WTC11 (cell line): ENCODE data around the gene PRKN.

ENCODE experiments used
- CREB1 ChIP-seq: sonication (generic); formaldehyde crosslinking; IDR thresholded peaks from 2 replicates; pipeline ENCODE4 v1.8.0; 2023; ENCODE audit warnings: mild to moderate bottlenecking, missing genetic modification reagents
- NR2C2 ChIP-seq: sonication (generic); formaldehyde crosslinking; IDR thresholded peaks from 2 replicates; pipeline ENCODE4 v1.8.0; 2022; ENCODE audit warnings: mild to moderate bottlenecking, missing genetic modification reagents
- TEAD4 ChIP-seq: sonication (generic); formaldehyde crosslinking; IDR thresholded peaks from 2 replicates; pipeline ENCODE4 v1.8.0; 2022; ENCODE audit warnings: mild to moderate bottlenecking, missing genetic modification reagents
- TF ChIP-seq, protein P1 (sequence below): fragments of 200-600 bp; IDR thresholded peaks from 2 replicates; pipeline ENCODE4 v1.8.0; 2022; ENCODE audit warnings: antibody characterized with exemption
- TF ChIP-seq, protein P2 (sequence below): sonication (generic); formaldehyde crosslinking; IDR thresholded peaks from 2 replicates; pipeline ENCODE4 v1.8.0; 2022; ENCODE audit warnings: missing genetic modification reagents

DNA sequence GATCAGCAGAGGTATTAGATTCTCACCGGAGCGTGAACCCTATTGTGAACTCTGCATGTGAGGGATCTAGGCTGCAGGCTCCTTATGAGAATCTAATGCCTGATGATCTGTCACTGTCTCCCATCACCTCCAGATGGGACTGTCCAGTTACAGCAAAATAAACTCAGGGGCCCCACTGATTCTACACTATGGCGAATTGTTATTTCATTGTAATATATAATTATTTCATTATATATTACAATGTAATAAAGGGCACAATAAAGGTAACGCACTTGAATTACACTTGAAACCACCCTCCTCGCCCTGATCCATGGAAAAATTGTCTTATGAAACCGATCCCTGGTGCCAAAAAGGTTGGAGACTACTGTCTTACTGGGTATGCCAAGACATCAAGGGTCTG is 18.6 kb downstream of the PRKN start:
- no peak for TF ChIP-seq CREB1 (CRISPR knock-in tag)
- no peak for TF ChIP-seq NR2C2 (CRISPR knock-in tag)
- TF ChIP-seq, protein P1, sequence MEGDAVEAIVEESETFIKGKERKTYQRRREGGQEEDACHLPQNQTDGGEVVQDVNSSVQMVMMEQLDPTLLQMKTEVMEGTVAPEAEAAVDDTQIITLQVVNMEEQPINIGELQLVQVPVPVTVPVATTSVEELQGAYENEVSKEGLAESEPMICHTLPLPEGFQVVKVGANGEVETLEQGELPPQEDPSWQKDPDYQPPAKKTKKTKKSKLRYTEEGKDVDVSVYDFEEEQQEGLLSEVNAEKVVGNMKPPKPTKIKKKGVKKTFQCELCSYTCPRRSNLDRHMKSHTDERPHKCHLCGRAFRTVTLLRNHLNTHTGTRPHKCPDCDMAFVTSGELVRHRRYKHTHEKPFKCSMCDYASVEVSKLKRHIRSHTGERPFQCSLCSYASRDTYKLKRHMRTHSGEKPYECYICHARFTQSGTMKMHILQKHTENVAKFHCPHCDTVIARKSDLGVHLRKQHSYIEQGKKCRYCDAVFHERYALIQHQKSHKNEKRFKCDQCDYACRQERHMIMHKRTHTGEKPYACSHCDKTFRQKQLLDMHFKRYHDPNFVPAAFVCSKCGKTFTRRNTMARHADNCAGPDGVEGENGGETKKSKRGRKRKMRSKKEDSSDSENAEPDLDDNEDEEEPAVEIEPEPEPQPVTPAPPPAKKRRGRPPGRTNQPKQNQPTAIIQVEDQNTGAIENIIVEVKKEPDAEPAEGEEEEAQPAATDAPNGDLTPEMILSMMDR, result no peak
- TF ChIP-seq, protein P2, sequence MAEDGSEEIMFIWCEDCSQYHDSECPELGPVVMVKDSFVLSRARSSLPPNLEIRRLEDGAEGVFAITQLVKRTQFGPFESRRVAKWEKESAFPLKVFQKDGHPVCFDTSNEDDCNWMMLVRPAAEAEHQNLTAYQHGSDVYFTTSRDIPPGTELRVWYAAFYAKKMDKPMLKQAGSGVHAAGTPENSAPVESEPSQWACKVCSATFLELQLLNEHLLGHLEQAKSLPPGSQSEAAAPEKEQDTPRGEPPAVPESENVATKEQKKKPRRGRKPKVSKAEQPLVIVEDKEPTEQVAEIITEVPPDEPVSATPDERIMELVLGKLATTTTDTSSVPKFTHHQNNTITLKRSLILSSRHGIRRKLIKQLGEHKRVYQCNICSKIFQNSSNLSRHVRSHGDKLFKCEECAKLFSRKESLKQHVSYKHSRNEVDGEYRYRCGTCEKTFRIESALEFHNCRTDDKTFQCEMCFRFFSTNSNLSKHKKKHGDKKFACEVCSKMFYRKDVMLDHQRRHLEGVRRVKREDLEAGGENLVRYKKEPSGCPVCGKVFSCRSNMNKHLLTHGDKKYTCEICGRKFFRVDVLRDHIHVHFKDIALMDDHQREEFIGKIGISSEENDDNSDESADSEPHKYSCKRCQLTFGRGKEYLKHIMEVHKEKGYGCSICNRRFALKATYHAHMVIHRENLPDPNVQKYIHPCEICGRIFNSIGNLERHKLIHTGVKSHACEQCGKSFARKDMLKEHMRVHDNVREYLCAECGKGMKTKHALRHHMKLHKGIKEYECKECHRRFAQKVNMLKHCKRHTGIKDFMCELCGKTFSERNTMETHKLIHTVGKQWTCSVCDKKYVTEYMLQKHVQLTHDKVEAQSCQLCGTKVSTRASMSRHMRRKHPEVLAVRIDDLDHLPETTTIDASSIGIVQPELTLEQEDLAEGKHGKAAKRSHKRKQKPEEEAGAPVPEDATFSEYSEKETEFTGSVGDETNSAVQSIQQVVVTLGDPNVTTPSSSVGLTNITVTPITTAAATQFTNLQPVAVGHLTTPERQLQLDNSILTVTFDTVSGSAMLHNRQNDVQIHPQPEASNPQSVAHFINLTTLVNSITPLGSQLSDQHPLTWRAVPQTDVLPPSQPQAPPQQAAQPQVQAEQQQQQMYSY (CRISPR knock-in tag), result no peak
- TF ChIP-seq TEAD4 (CRISPR knock-in tag), result no peak
